Skeletal muscle cell (primary cell): ENCODE data around the gene PITX3.
A peak's percentile ranks its signal among the peaks of the same experiment; 100 is the strongest.
"Not testable (repeated sequence)": the region's sequence is repeated elsewhere in the genome, so short reads cannot be mapped to it uniquely, and the experiment has no call there.

Experiments used
- DNase-seq: peaks from one replicate; pipeline ENCODE4 v3.0.0-alpha.2; 2010; ENCODE audit warnings: low read depth
- H3K4me3 ChIP-seq: 2 replicates; pipeline ENCODE4 v1.5.1; 2011; ENCODE audit warnings: low read depth, mild to moderate bottlenecking, control low read depth, low read length, moderate library complexity

The PITX3 gene

GRCh38 chr10:102231357-102232318 is 9.7 kb downstream of the PITX3 start:
- H3K4me3 ChIP-seq, result peak overlapping the region; percentile 47
- no peak for DNase-seq

GRCh38 chr10:102230861-102231356 is 10.4 kb downstream of the PITX3 start:
- peak overlapping the region; percentile 47 for H3K4me3 ChIP-seq
- no peak for DNase-seq

DNA sequence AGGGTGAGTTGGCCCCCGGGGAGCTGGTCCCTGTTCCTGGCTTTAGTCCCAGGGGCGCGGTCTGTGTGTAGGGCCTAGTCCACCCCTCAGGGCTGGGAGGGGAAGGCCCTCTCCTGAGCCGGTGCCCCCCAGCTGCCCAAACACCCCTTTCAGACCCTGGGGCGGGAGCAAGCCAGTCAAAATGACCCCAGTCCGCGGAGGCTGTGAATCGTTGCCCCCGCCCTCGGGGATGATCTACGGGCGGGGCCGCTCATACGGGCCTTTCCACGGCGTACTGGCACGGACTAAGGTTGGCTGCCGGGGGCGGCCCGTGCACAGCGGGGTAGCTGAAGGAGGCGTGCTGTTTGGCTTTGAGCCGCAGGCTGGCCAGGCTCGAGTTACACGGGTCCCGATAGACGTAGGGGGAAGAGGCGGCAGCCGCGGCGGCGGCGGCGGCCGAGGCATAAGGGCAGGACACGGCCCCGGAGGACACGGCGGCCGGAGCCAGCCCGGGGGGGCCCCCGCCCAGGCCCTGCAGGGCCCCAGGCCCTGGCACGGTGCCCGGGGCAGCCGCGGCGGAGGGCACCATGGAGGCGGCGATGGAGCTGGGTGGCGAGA is 10.9 kb downstream of the PITX3 start:
- DNase-seq, result no peak
- peak overlapping the region; percentile 47 for H3K4me3 ChIP-seq

GRCh38 chr10:102229810-102230263 is 11.5 kb downstream of the PITX3 start:
- peak overlapping the region; percentile 47 for H3K4me3 ChIP-seq
- DNase-seq, result no peak

- no peak overlapping the region for H3K4me3 ChIP-seq
- DNase-seq, result peak; percentile 82
Observed at GRCh38 chr10:102227050-102227449, 14.3 kb downstream of the PITX3 start.

GRCh38 chr10:102226542-102226870 is 14.8 kb downstream of the PITX3 start:
- DNase-seq, result no peak
- peak overlapping the region; percentile 35 for H3K4me3 ChIP-seq

DNA sequence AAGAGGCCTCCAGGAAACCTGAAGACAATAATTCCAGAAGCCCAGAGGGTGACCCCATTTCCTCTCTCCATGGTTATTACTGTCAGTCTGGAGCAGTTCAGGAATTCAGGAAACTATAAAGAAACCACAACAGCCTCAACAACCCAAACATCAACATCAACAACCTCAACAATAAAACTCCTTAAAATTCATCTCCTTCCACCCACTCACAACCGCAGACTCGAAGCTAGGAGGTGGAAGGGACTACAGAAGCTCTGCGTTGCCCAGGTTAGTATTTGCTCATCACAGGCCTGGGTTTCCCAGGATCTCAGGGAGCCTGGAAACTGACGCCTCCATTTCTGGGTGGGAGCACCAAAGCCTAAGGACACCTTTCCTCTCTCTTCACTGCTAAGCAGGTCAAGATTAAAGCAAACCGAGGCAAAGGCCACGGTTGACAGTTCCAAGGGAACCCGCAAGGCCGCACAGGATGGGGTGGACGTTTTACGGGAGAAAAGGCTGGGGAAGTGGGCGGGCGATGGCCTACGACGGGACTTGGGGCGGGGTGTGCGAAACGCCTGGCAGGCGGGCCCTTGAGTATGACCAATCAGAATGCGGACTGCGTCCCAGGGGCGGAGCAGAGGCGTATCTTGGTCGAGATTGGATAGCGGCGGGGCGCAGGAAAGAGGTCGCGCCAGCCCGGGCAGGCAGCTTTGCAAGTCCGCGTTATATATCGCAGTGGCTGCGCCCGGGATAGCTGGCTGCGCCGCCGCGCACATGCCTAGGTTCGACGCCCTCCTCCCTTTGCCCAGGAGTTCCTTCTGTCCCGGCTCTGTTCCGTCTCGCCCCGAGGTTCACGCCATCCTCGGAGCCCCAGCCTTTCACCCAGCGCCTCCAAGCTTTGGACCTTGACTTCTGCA is 15.4 kb downstream of the PITX3 start, which contains the start of gene ELOVL3:
Gene ELOVL3 (plus strand): TSS at position 654 of the 896 bp plus-strand sequence. CDS start 250 bp downstream, outside the sequence.
- DNase-seq, result peak; percentile 83
- H3K4me3 ChIP-seq, result peak within 1 kb of the TSS; percentile 35

DNA sequence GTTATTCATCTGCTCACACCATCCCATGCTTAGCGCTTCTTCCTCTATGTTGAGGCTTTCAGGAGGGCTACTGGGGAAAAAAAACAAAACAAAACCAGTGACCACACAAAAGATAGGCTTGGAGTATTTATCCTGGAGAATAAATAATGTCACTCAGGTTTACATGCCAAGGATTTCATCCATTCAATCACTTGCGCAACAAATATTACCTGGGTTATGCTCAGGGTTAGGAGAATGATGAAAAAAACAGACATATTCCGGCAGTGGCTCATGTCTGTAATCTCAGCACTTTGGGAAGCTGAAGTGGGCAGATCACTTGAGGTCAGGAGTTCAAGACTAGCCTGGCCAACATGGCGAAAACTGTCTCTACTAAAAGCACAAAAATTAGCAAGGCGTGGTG is 18.5 kb downstream of the PITX3 start:
- no peak overlapping the region for H3K4me3 ChIP-seq
- DNase-seq, result no peak

DNA sequence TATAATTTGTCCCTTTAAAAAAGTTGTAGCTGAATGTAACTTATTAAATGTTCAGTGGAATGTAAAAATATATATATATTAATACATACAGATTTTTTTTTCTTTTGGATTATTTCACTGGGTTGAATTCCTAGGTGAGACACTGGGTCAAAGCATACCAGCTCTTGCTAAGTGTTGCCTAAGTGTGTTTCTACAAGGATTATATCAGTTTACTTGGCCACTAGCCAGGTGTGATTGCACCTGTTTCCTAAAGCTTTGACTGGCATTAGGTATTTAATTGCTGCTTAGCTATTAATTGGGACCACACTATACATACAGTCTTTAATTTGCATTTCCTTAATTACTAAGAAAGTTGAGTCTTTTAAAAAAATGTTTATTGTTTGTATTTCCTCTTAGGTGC is 20.7 kb downstream of the PITX3 start:
- no peak for DNase-seq
- no peak overlapping the region for H3K4me3 ChIP-seq

DNA sequence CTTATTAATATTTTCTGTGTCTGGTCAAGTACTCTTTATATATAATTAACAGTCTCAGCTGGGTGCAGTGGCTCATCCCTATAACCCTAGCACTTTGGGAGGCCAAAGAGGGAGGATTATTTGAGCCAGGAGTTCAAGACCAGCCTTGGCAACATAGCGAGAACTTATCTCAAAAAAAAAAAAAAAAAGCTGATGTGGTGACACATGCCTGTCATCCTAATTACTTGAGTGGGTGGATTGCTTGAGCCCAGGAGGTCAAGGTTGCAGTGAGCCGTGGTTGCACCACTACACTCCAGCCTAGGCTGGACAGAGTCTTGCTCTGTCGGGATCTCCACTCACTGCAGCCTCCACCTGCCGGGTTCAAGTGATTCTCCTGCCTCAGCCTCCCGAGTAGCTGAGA is 21.9 kb downstream of the PITX3 start:
- DNase-seq, result no peak
- no peak overlapping the region for H3K4me3 ChIP-seq

DNA sequence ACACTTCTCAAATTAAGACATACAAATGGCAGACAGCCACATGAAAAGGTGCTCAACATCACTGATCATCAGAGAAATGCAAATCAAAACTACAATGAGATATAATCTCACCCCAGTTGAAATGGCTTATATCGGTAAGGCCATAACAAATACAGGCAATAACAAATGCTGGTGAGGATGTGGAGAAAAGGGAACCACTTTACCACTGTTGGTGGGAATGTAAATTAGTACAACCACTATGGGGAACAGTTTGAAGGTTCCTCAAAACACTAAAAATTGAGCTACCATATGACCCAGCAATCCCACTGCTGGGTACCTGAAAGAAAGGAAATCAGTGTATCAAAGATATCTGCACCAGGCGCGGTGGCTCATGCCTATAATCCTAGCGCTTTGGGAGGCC is 27.7 kb downstream of the PITX3 start:
- DNase-seq, result not testable (repeated sequence)

GRCh38 chr10:102211615-102212299 is 29.6 kb downstream of the PITX3 start:
- no peak overlapping the region for H3K4me3 ChIP-seq
- no peak for DNase-seq

More for the DNA sequence above, 27.7 kb downstream of the PITX3 start:
- H3K4me3 ChIP-seq, result not testable (repeated sequence)

- no peak overlapping the region for H3K4me3 ChIP-seq
- no peak for DNase-seq
Observed at GRCh38 chr10:102208311-102209035, 32.8 kb downstream of the PITX3 start.

GRCh38 chr10:102202386-102202785 is 38.9 kb downstream of the PITX3 start:
- DNase-seq, result no peak
- H3K4me3 ChIP-seq, result no peak overlapping the region

DNA sequence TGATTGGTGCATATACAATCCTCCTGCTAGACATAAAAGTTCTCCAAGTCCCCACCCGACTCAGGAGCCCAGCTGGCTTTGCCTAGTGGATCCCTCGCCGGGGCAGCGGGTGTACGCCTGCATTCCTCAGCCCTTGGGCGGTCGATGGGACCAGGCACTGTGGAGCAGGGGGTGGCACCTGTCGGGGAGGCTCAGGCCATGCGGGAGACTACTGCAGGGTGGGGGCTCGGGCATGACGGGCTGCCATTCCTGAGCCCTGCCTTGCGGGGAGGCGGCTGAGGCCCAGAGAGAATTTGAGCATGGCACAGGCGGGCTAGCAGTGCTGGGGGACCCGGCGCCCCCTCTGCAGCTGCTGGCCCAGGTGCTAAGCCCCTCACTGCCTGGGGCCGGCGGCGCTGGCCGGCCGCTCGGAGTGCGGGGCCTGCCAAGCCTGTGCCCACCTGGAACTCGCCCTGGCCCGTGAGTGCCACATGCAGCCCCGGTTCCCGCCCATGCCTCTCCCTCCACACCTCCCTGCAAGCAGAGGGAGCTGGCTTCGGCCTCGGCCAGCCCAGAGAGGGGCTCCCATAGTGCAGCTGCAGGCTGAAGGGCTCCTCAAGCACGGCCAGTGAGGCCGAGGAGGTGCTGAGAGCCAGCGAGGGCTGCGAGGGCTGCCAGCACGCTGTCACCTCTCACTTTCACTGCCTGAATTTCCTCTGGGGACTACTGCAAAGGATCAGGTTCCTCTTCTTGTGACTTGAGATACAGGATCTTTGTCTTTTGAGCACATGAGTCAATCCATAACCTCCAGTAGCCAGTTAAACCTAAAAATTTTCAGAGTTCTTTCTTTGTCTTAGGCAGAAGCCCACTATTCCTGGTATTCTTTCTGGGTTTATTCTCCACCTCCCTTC is 40.3 kb downstream of the PITX3 start:
- DNase-seq, result no peak
- no peak overlapping the region for H3K4me3 ChIP-seq

- DNase-seq, result no peak
- H3K4me3 ChIP-seq, result no peak overlapping the region
Observed at GRCh38 chr10:102198027-102198426, 43.3 kb downstream of the PITX3 start.

GRCh38 chr10:102196893-102197292 is 44.4 kb downstream of the PITX3 start:
- no peak for DNase-seq
- H3K4me3 ChIP-seq, result no peak overlapping the region
